GM19372 (cell line): ENCODE data around the gene CLRN3.

Source experiments
- ATAC-seq: cut with Tn5 transposase; IDR thresholded peaks from one replicate; pipeline ENCODE4 v1.9.1; 2021; ENCODE audit warnings: mild to moderate bottlenecking, low read depth, moderate library complexity; ENCODE audit not compliant: unreplicated experiment

CLRN3 gene, protein sequence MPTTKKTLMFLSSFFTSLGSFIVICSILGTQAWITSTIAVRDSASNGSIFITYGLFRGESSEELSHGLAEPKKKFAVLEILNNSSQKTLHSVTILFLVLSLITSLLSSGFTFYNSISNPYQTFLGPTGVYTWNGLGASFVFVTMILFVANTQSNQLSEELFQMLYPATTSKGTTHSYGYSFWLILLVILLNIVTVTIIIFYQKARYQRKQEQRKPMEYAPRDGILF

GRCh38 chr10:127892743-127893142, at the start of gene CLRN3:
CLRN3 (minus strand) TSS chr10:127892941; CDS start chr10:127892784, 157 bp downstream.
- no peak for ATAC-seq

DNA sequence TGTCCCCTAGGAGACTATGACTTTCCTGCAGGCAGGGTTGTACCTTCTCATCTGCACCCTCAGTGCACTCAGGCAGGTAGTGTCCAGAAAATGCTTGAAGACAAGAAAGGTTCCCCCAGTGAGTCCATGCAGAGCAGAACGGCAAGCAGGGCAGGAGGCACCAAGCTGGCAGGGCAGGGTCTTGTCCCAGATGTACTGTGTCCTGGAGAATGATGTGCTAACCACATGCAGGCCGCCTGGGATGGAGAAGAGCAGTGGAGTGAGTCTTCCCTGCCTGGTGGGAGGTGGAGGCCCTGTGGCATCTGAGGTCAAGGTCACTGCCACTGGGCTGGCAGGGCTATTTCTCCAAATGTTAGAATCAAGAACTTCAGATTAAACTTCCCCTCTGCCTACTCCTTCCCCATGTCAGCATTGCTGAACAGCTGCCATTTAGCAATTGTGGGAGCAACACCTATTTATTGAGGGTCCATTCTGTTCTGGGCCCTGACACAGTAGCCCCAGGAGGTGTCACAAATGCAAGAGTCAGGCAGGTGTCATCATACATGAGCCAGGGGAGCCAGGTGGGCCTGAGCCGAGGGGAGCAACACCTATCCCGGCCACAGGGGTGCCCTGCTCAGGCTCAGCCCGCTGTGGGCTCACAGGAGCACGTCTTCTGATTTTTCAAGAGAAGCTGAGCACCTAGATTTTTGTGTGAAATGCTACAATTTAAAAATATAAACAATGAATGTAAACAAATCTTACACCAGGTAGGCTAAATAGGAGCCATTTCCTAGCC, 48.3 kb upstream of the CLRN3 start:
- ATAC-seq: no peak

GRCh38 chr10:127939786-127940330, 47.1 kb upstream of the CLRN3 start:
- ATAC-seq: no peak

- no peak for ATAC-seq
Observed at GRCh38 chr10:127937915-127938463, 45.2 kb upstream of the CLRN3 start.

DNA sequence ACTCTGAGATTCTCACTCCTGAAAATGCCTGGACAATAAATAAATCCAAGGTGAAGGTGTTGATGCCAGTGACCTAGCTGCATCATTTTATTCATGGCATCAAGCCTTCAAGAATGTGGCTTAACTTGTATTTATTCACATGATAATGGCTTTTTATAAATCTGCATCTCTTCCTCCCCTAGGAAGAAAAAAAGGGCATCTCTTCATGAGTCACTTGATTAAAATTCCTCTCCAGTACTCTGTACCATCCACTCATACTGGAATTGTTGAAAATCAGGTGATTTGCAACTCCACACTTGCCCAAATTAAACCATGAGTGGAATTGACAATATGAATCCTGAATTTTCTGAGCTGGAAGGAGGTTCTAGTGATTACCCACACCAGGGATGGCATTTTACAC, 44.3 kb upstream of the CLRN3 start:
- ATAC-seq: no peak

GRCh38 chr10:127935071-127935561, 42.4 kb upstream of the CLRN3 start:
- no peak for ATAC-seq

GRCh38 chr10:127934383-127934782, 41.6 kb upstream of the CLRN3 start:
- ATAC-seq: no peak

DNA sequence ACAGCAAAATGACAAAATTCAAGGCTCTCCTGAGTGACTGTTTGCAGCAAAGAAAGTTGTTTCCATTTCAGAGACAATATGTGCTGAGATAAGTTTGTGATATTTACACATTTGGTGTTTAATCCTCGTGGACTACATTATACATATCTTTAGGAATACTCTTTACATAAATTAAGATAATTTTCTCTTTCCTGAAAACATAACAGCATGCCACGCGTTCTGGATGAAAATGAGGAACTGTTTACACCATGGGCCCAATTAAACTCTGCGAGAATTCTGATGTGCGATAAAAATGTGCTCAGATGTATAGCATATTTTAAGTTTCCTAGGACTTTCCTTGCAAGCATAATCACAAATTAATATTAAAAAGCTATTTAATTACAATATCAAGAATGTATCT, 40.5 kb upstream of the CLRN3 start:
- no peak for ATAC-seq

DNA sequence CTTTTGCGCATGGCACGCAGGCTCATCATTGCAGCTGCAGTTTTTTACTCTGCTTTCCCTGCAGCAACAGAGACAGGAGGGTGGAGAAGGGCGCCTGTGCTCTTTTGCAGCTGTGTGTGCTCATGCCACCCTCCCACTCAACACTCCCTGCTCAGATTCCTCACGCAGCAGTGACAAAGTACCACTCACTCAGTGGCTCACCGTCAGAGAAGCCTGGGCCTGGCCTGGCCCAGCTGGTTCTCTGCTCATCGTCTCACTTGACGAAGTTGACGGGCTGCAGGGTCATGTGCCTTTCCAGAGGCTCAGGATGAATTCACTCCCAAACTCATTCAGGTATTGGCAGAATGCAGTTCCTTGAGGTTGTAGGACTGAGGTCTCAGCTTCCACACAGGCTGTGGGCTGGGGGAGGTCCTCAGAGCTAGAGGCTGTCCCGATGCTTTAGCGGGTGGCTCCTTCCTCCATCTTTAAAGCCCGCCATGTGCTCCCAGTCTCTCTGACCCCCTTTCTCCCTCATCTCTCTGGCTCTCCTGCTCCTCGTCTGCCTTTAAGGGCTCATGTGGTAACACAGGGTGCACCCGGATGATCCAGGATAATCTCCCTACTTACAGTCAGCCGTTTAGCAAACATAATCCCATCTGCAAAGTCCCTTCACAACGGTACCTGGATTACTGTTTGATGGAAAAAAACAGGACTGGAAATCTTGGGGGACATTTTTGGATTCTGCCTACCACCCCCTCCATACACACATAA, 40.0 kb upstream of the CLRN3 start:
- ATAC-seq: no peak

GRCh38 chr10:127928021-127928806, 35.5 kb upstream of the CLRN3 start:
- no peak for ATAC-seq

GRCh38 chr10:127926455-127926854, 33.7 kb upstream of the CLRN3 start:
- no peak for ATAC-seq

DNA sequence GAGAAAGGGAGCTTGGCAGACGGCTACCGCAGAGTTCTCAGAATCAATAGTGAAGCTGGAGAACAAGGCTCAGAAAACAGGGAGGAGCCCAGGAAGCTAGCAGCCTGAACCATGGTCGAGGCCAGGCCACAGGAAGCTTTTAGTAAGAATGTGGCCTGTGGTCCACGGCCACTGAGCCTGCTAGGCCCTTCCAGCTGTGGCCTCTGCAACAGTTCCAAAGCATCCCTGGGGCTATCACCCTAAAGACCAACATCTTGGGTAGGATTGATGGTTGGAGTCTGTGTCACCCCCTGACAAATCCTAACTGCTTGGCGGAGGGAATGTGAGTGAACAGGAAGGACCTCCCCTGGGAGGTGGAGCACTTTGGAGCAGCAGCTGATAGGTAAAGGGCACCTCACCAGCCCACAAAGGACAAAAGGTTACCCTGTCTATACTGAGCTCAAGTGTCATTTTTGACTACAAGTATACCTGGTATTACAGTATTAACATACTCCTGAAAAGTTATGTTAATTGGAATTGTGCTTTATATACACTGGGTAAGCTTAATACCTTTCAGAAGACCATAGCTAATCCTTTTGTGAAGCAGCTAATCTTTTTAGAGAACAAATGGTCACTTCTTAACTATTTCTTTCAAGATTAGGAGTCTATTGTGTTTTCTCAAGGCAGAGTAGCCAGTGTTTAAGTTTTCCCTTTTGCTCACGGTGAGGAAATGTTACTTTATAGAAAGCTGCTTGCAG, 32.9 kb upstream of the CLRN3 start:
- no peak for ATAC-seq

GRCh38 chr10:127923646-127924045, 30.9 kb upstream of the CLRN3 start:
- no peak for ATAC-seq

- ATAC-seq: no peak
Observed at GRCh38 chr10:127922675-127923366, 30.1 kb upstream of the CLRN3 start.

DNA sequence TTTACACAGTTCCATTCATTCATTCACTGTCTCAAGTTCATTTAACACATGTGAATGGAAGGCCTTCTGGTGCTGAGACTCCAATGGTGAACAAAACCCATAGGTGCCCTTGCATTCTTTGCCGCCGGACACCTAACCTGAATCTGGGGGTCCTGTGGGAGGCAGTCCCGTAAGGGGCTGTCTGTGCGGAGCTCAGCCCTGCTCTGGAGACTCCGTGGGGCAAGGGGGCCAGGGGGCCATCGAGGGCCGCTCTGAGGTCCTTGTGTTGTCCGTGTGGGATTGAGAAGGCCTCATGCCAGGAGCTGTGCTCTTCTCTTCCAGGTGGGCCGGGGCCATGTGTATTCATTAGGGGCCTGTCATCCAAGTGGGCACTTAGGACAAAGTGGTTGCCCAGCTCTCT, 29.5 kb upstream of the CLRN3 start:
- no peak for ATAC-seq

GRCh38 chr10:127921753-127922145, 29.0 kb upstream of the CLRN3 start:
- no peak for ATAC-seq

DNA sequence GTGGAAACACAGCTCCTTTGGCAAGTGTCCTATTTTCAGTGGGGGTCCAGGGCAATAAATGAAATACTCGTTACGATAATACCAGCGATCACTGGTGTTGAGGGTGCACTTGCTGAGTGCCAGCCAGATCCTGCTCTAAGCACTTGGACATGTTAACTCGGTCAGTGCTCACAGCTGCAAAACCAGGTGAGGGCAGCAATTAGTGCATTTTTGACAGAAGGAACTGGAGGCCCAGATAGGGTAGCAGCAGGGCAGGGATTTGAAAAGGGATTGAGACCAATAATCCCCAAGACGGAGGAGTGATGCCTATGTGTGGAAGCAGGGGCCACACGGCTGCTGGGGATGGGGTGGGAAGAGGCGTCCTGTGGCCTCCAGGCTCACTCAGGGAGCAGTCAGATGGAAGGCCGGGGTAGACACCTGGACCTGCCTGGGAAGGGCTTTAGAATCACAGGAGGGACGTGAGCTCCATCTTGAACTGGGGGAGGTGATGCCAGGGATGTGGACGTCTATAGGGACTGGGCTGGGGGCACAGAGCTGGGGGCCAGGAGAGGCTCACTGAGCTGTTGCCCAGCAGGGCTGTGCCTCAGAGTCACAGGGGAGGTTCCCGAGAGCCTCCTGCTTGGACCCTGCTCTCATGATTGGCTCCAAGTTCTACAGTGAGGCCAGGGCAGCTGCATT, 28.5 kb upstream of the CLRN3 start:
- no peak for ATAC-seq
